WTC11 (cell line): ENCODE results near the gene CPXM2.

Source experiments
- CBFB ChIP-seq: sonication (generic); formaldehyde crosslinking; IDR thresholded peaks from 2 replicates; pipeline ENCODE4 v1.8.1; 2022; ENCODE audit warnings: mild to moderate bottlenecking, low read depth, missing genetic modification reagents
- CREB1 ChIP-seq: sonication (generic); formaldehyde crosslinking; IDR thresholded peaks from 2 replicates; pipeline ENCODE4 v1.8.0; 2023; ENCODE audit warnings: mild to moderate bottlenecking, missing genetic modification reagents
- CREM ChIP-seq: sonication (generic); formaldehyde crosslinking; IDR thresholded peaks from 2 replicates; pipeline ENCODE4 v1.8.1; 2022; ENCODE audit warnings: mild to moderate bottlenecking, missing genetic modification reagents, moderate library complexity
- NR2C2 ChIP-seq: sonication (generic); formaldehyde crosslinking; IDR thresholded peaks from 2 replicates; pipeline ENCODE4 v1.8.0; 2022; ENCODE audit warnings: mild to moderate bottlenecking, missing genetic modification reagents

GRCh38 chr10:123800821-123801220 is 90.8 kb downstream of the CPXM2 start:
- TF ChIP-seq CREB1 (CRISPR knock-in tag) (no peak), CREM (CRISPR knock-in tag) (no peak), CBFB (CRISPR knock-in tag) (no peak), NR2C2 (CRISPR knock-in tag) (no peak)
